ENCODE data around the gene MAFB. TPM values are rescaled to one million over a fixed set of nuclear protein-coding genes. Genes with fewer than 3 reads are reported as not detected.

MAFB gene
- total and polyA plus RNA-seq, 2 donors from 2014 or later, result 10.4 to 39.6 TPM

- FAIRE-seq (no peak), DNase-seq (no peak)
- no peaks in the 10 kb centered on the region for H3K36me3 ChIP-seq (ENCODE audit: control insufficient read depth in 2 of 3, insufficient read depth in 3 of 3, low read length in 3 of 3)
- no peak overlapping the region for H3K27ac ChIP-seq (ENCODE audit: low read depth in 2 of 2, low read length in 2 of 2)
- intact Hi-C loops (cut with DNase I), result no loop called here
- H3K9ac ChIP-seq (ENCODE audit: low read length in 3 of 3), result no peak overlapping the region
- H3K9me3 ChIP-seq (ENCODE audit: control insufficient read depth in 2 of 3, insufficient read depth in 1 of 3, low read length in 3 of 3), result no peaks in the 10 kb centered on the region
- H3K27me3 ChIP-seq (ENCODE audit: control insufficient read depth, insufficient read depth, low read length), result no peaks in the 10 kb centered on the region
- no peak overlapping the region for H3K4me3 ChIP-seq (ENCODE audit: low read length in 3 of 3)
- H3K4me1 ChIP-seq (ENCODE audit: control insufficient read depth in 2 of 3, insufficient read depth in 2 of 3, low read depth in 1 of 3, low read length in 3 of 3), result peaks cover 0 to 24% (median 4%) of the 10 kb centered on the region in 3 donors
- TF ChIP-seq CTCF (IDR thresholded peaks at IDR 0.05; ENCODE audit: borderline replicate concordance, extremely low read depth, insufficient read depth), result no peak
Observed at GRCh38 chr20:40644863-40645262, 44.2 kb downstream of the MAFB start.

GRCh38 chr20:40643891-40644290 is 45.1 kb downstream of the MAFB start:
- no peaks in the 10 kb centered on the region for H3K9me3 ChIP-seq (ENCODE audit: control insufficient read depth in 2 of 3, insufficient read depth in 1 of 3, low read length in 3 of 3)
- no peak overlapping the region for H3K4me3 ChIP-seq (ENCODE audit: low read length in 3 of 3)
- H3K36me3 ChIP-seq (ENCODE audit: control insufficient read depth in 2 of 3, insufficient read depth in 3 of 3, low read length in 3 of 3), result no peaks in the 10 kb centered on the region
- no peaks in the 10 kb centered on the region for H3K27me3 ChIP-seq (ENCODE audit: control insufficient read depth, insufficient read depth, low read length)
- no peak overlapping the region for H3K9ac ChIP-seq (ENCODE audit: low read length in 3 of 3)
- intact Hi-C loops (cut with DNase I), result no loop called here
- no peak overlapping the region for H3K27ac ChIP-seq (ENCODE audit: low read depth in 2 of 2, low read length in 2 of 2)
- peaks cover 0 to 24% (median 4%) of the 10 kb centered on the region in 3 donors for H3K4me1 ChIP-seq (ENCODE audit: control insufficient read depth in 2 of 3, insufficient read depth in 2 of 3, low read depth in 1 of 3, low read length in 3 of 3)
- no peak for TF ChIP-seq CTCF (IDR thresholded peaks at IDR 0.05; ENCODE audit: borderline replicate concordance, extremely low read depth, insufficient read depth)
- DNase-seq (peak in 1 of 5 donors; percentile 42), FAIRE-seq (no peak)

GRCh38 chr20:40641809-40642208 is 47.2 kb downstream of the MAFB start:
- peaks cover 0 to 17% (median 4%) of the 10 kb centered on the region in 3 donors for H3K4me1 ChIP-seq (ENCODE audit: control insufficient read depth in 2 of 3, insufficient read depth in 2 of 3, low read depth in 1 of 3, low read length in 3 of 3)
- no peak for DNase-seq
- no peaks in the 10 kb centered on the region for H3K9me3 ChIP-seq (ENCODE audit: control insufficient read depth in 2 of 3, insufficient read depth in 1 of 3, low read length in 3 of 3)
- no peak for FAIRE-seq
- H3K9ac ChIP-seq (ENCODE audit: low read length in 3 of 3), result no peak overlapping the region
- TF ChIP-seq CTCF (IDR thresholded peaks at IDR 0.05; ENCODE audit: borderline replicate concordance, extremely low read depth, insufficient read depth), result no peak
- H3K27ac ChIP-seq (ENCODE audit: low read depth in 2 of 2, low read length in 2 of 2), result no peak overlapping the region
- H3K4me3 ChIP-seq (ENCODE audit: low read length in 3 of 3), result no peak overlapping the region
- no peaks in the 10 kb centered on the region for H3K36me3 ChIP-seq (ENCODE audit: control insufficient read depth in 2 of 3, insufficient read depth in 3 of 3, low read length in 3 of 3)
- intact Hi-C loops (cut with DNase I), result no loop called here
- H3K27me3 ChIP-seq (ENCODE audit: control insufficient read depth, insufficient read depth, low read length), result no peaks in the 10 kb centered on the region

GRCh38 chr20:40641202-40641601 is 47.8 kb downstream of the MAFB start:
- TF ChIP-seq CTCF (IDR thresholded peaks at IDR 0.05; ENCODE audit: borderline replicate concordance, extremely low read depth, insufficient read depth), result no peak
- Histone ChIP-seq H3K4me1 (ENCODE audit: control insufficient read depth in 2 of 3, insufficient read depth in 2 of 3, low read depth in 1 of 3, low read length in 3 of 3) (peaks cover 0 to 13% (median 4%) of the 10 kb centered on the region in 3 donors), H3K9ac (ENCODE audit: low read length in 3 of 3) (no peak overlapping the region), H3K36me3 (ENCODE audit: control insufficient read depth in 2 of 3, insufficient read depth in 3 of 3, low read length in 3 of 3) (no peaks in the 10 kb centered on the region), H3K27ac (ENCODE audit: low read depth in 2 of 2, low read length in 2 of 2) (no peak overlapping the region), H3K9me3 (ENCODE audit: control insufficient read depth in 2 of 3, insufficient read depth in 1 of 3, low read length in 3 of 3) (no peaks in the 10 kb centered on the region), H3K4me3 (ENCODE audit: low read length in 3 of 3) (no peak overlapping the region), H3K27me3 (ENCODE audit: control insufficient read depth, insufficient read depth, low read length) (no peaks in the 10 kb centered on the region)
- DNase-seq (no peak), FAIRE-seq (no peak)
- intact Hi-C loops (cut with DNase I), result no loop called here

Data from kidney (tissue), 14 donors.